Dedifferentiated amniotic fluid mesenchymal stem cell (primary cell): ENCODE data around the gene NUDT9.
"Not testable (repeated sequence)": the region's sequence is repeated elsewhere in the genome, so short reads cannot be mapped to it uniquely, and the experiment has no call there.

Experiments
- DNase-seq: peaks from one replicate; pipeline ENCODE4 v3.0.0-alpha.2; 2016; ENCODE audit errors: extremely low spot score

Gene NUDT9, protein sequence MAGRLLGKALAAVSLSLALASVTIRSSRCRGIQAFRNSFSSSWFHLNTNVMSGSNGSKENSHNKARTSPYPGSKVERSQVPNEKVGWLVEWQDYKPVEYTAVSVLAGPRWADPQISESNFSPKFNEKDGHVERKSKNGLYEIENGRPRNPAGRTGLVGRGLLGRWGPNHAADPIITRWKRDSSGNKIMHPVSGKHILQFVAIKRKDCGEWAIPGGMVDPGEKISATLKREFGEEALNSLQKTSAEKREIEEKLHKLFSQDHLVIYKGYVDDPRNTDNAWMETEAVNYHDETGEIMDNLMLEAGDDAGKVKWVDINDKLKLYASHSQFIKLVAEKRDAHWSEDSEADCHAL

DNA sequence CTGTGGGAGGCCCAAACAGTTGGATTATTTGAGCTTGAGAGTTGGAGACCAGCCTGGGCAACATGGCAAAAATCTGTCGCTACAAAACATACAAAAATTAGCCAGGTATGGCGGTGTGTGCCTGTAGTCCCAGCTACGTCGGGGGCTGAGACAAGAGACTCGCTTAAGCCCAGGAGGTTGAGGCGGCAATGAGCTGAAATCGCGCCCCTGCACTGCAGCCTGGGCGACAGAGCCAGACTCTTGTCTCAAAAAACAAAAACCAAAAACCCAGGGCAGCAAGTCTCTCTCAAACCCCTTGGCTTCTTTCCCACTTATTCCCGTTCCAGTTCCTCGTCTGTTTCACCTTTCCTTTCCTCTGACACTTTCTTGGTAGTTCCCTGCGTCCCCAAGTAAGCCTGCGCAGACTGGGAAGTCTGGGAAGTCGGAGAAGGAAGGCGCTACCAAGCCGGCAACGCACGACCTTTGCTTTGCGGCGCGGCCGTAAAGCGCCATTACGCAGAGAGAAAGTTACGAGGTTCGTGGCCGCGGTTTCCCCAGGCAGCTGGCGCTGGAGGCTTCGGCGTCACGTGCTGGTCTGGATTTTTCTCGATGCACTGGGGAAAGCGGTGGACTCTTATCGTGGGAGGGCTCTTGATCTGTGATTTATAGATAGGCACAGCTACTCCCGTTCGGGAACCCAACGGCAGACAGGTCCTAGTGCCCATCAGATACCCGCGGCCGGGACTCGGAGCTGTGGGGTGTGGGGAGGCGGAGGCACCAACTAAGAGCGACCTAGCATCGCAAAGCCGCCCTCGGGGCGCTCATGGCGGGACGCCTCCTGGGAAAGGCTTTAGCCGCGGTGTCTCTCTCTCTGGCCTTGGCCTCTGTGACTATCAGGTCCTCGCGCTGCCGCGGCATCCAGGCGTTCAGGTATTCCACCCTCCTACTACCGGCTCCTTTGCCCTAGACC, at the start of gene NUDT9:
Gene NUDT9 (plus strand): TSS at position 470 of the 949 bp plus-strand sequence. CDS start 333 bp downstream, at position 803.
- DNase-seq, result peak; percentile 94

DNA sequence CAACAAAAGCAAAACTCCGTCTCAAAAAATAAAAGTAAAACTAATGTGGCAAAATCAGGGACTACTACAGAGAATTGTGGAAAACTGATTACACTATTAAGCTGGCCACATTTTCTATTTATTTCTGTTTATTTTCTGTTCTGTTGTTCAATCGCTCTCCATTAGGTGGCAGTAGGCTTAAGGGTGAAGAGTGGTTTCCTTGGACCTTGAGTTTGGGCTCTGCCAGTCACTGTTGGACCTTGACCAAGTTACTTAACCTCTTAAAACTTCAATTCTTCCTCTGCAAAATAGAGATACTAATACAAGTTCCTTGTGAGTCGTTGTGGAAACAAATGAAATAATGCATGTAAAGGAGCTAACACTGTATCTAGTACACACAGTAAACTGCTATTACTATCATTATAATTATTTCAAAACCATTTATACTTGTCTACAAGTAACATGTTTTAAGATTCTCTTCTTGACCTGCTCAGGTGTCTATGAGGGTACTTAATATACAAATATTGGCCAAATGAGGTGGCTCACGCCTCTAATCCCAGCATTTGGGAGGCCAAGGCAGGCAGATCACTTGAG, 46.6 kb upstream of the NUDT9 start:
- peak; percentile 91 for DNase-seq

DNA sequence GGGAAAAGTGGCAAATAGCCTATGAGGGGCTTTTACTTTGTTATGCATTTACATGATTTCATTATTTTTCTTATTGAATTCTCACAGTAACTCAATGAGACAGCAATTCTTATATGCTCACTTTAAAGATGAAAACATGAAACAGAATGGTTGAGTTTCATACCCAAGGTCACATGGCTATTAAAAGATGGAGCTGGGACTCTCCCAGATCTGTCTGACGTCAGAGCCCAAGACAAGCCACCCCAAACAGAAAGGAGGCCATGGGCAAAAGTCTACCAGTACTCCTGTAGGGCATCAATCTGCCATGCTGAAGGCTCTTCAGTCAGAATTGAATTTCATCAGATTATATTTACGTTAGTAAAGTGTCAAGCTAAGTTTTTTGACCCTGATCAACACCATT, 44.6 kb upstream of the NUDT9 start:
- no peak for DNase-seq

DNA sequence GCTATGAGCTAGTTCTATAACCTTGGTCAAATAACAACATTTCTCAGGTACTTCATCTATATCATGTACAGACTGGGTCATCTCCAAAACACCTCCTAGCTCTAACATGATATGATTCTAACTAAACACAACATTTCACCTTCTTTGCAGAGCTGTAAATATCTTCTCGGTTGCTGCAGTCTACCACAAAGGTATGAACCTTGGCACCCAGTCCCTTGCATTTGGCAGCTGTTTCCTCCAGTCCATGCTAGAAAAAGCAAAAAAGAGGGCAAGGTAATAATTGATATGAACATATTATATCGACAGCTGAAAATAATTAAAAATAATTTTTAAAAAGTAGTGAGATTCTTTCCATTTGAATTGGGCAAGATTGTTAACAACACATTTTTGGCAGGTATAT, 40.3 kb upstream of the NUDT9 start:
- no peak for DNase-seq

DNA sequence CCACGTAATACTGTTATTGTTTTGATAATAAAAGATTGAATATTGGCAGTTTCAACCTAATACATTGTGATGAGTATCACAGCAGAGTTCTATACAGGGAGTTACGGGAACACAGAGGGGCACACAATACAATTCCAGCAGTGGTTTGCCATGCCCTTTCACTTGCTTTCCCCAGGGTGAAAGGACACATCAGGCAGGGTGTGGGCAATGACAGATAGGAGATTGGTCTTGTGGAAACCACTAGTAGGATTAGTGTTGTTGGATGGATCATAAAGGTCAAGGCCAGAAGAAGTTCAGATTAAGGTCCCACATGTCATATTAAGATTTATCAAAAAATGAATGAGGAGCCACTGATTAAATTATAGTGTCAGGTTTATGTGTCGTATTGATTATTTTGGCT, 39.4 kb upstream of the NUDT9 start:
- DNase-seq, result no peak

DNA sequence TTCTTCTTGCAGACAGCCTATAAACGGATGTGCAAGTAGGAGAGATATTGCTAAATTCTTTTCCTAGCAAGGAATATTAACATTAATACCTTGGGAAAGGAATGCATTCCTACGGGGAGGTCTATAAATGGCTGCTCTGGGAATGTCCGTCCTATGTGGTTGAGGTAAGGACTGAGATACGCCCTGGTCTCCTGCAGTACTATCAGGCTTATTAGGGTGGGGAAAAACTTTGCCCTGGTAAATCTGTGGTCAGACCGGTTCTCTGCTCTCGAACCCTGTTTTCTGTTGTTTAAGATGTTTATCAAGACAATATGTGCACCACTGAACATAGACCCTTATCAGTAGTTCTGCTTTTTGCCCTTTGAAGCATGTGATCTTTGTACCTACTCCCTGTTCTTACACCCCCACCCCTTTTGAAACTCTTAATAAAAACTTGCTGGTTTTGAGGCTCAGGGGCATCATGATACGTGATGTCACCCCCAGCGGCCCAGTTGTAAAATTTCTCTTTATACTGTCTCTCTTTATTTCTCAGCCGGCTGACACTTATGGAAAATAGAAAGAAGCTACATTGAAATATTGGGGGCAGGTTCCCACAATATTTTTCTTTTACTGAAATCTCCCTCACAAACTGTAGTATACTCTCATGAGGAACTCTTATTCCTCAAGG, 37.8 kb upstream of the NUDT9 start:
- not testable (repeated sequence) for DNase-seq

DNA sequence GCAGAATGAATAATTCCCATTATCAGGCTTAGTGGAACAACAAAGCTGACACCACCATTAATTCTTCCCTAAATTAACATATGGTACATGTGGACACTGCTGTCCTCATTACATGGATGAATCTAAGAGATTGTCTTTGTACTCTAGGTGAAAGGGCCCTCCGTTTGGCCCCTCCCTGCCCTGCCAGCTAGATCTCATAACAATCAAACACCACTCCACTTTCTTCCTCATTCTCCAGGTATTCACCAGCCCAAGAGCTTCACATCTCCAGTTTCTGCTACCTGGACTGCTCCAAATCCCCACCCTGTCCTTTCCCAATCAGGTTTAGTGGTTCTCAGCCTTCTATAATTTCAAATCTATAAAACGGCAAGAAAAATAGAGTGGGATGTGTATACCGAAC, 35.1 kb upstream of the NUDT9 start:
- no peak for DNase-seq

DNA sequence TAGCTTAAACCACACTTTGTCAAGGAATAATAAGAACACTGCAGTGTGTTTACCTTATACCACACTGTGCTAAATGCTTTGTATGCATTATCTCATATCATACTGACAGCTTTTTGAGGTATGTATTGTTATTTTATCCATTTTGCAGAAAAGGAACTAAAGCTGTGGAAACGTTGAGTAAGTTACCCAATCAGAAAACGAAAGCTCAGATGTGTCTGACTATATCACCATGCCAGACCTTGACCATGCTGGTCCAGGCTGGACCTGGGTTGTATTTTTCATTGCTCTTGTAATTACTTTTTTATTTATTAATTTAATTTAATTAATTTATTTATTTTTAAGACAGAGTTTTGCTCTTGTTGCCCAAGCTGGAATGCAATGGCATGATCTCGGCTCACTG, 33.5 kb upstream of the NUDT9 start:
- DNase-seq, result no peak

DNA sequence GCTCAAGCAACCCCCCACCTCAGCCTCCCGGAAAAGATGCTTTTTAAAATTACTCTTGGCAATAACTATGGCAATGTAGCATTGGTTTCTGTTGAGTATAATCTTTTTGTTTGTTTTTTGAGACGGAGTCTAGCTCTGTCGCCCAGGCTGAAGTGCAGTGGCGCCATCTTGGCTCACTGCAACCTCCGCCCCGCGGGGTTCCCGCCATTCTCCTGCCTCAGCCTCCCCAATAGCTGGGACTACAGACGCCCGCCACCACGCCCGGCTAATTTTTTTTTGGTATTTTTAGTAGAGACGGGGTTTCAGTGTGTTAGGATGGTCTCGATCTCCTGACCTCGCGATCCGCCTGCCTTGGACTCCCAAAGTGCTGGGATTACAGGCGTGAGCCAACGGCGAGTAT, 32.3 kb upstream of the NUDT9 start:
- not testable (repeated sequence) for DNase-seq

DNA sequence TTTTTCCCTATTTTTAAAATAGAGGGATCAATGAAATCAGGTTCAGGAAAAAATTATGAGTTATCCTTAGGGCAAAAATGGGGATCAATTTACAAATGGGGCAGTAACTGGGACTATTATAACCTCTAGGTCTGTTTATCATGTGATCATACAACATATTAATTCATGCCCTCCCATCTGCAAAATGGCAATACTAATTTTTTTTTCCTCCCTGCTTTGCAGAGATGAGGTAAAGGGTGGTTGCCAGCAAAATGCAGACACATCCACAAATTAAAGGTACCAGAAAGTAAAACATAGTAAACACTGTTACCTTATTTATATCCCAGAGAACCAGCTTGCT, 31.9 kb upstream of the NUDT9 start:
- DNase-seq, result no peak

DNA sequence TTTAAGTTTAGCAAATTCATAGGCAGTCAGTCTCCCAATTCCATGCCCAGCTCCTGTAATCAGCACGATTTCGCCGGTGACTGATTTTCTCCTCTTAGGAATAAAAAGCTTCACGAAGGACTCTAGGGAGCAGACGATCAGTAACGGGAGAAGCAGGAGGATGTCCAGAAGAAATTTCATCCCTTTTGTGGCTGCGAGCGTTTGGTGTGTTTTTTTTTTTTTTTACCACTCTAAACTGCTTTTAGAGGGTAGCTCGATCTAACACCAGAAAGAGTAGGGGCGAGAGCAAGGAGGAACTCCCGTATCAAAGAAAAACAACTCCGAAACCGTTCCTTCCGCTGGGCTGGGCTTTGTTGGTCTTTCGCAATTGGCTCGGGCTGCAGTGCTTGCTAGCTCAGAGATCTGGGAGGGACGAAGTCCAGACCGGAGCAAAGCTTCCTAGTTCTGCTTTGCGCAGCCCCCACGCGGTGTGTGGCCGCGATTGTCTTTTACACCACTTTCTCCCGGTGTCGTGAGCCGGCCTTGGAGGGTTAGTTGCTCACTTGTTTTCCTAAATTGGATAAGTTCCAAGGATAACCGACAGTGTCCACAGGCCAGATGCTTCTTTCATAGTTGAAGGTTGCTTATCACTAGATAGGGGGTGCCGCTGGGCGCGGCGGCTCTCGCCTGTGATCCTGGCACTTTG, 31.3 kb upstream of the NUDT9 start, which contains the start of gene HSD17B11:
Gene HSD17B11 (minus strand): TSS at position 298 of the 685 bp plus-strand sequence. CDS start 118 bp downstream, at position 180.
- peak; percentile 90 for DNase-seq

DNA sequence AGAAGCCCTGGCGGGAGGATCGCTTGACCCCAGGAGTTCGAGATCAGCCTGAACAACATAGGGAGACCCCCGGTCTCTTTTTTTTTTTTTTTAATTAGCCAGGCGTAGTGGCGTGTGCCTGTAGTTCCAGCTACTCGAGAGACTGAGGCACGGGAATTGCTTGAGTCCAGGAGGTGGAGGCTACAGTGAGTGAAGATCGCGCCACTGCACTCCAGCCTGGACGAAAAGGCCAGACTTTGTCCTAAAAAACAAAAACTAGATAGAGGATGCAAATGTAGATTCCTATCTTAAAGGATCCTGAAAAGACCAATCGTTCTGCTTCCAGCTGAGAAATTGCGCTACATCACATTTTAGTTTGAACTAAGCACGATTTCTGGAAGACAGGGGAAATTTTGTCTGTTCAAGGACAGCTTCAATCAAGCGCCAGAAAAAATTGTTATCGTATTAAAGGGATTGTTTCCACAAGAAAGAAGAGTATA, 30.8 kb upstream of the NUDT9 start:
- no peak for DNase-seq

DNA sequence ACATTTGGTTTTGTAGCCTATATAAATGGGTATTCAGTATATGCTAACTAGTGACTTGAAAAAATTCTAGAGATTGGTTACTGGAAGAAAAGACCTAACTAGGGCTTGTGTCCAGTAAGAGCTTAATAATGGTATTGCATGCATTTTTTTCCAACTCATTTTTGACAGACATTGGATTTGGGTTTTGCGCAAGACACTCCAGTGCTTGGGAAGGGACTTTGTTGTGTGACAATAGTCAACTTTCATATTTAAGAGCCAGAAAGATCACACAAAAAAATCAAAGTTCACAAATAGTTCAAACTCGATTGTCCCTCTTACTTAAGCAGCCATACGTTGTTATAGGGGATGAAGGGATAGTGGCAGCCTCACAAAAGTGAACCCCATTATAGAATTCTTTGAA, 30.2 kb upstream of the NUDT9 start:
- DNase-seq, result no peak

DNA sequence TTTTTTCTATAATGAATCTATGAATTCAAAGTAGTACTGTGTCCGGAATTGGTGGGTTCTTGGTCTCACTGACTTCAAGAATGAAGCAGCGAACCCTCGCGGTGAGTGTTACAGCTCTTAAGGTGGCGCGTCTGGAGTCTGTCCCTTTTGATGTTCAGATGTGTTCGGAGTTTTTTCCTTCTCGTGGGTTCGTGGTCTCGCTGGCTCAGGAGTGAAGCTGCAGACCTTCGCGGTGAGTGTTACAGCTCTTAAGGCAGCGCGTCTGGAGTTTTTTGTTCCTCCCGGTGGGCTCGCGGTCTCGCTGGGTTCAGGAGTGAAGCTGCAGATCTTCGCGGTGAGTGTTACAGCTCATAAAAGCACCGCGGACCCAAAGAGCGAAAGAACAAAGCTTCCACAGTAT, 27.3 kb upstream of the NUDT9 start:
- not testable (repeated sequence) for DNase-seq

DNA sequence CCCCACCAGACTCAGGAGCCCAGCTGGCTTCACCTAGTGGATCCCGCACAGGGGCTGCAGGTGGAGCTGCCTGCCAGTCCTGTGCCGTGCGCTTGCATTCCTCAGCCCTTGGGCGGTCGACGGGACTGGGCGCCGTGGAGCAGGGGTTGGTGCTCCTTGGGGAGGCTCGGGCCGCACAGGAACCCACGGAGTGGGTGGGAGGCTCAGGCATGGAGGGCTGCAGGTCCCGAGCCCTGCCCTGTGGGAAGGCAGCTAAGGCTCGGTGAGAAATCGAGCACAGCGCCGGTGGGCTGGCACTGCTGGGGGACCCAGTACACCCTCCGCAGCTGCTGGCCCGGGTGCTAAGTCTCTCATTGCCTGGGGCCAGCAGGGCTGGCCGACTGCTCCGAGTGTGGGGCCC, 26.5 kb upstream of the NUDT9 start:
- DNase-seq, result not testable (repeated sequence)

DNA sequence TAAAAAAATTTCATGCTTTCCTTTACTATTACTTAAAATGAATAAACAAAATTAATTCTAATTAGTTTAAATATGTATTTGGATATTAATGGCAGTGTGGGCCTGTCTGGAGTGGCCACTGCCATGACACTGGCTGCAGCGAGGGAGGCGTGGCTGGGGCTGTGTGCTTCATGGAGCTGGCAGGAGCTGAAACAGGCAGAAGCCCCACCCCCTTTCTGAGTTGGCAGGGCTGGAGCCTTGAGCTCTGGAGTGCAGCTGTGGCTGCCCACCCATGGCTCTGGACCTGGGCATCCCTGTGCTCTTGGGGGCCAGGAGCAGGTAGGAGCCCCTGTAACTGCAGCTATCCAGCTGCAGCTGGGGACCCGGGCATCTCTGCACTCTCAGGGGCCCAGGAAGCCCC, 23.2 kb upstream of the NUDT9 start:
- no peak for DNase-seq

DNA sequence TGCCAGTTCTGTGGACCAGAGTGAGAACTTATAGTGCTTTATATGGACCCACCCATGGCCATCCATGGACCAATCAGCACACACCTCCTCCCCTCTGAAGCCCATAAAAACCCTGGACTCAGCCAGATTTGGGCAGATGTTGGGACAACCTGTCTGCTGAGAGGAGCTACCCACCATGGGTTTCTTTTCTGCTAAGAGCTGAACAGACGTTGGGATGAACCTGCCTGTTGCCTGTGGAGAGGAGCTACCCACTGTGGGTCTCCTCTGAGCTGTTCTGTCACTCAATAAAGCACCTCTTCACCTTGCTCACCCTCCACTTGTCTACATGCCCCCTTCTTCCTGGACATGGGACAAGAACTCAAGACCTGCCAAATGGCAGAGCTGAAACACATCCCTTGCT, 22.4 kb upstream of the NUDT9 start:
- no peak for DNase-seq

DNA sequence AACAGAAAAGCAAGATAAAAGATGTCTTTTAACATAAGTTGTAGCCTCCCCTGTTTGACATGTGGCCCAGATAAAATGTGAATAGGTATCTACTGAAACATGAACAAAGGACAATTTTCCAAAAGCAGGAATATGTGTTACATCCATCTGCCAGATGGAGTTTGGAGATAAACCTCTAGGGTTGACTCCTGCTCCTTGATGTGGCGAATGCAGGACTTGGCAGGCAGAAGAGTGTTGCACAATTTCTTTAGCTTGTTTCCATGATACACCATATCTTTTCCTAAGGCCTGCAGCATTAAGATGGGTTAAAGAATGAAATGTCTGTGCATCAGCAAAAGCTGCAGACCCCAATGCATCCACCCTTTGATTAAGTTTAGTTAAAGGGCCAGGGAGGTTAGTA, 18.6 kb upstream of the NUDT9 start:
- DNase-seq, result not testable (repeated sequence)

DNA sequence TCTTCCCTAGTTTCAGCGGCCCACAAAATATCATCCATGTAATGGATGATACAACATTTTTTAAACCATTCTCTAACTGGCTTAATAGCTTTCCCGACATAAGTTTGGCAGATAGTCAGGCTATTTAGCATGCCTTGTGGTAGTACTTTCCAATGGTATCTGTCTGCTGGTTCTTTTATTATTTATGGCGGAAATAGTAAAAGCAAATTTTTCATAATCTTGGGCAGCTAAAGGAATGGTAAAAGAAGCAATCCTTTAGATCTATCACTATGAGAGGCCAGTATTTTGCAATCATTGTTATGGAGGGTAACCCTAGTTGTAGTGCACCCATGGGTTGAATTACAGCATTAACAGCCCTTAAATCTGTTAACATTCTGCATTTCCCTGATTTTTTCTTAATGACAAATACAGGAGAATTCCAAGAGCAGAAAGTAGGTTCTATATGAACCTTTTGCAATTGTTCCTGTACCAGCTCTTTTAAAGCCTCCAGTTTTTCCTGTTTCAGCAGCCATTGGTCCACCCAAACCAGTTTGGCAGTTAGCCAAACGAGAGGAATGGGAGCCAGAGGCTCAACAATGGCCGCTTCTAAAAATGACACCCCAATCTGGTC, 17.1 kb upstream of the NUDT9 start:
- no peak for DNase-seq

DNA sequence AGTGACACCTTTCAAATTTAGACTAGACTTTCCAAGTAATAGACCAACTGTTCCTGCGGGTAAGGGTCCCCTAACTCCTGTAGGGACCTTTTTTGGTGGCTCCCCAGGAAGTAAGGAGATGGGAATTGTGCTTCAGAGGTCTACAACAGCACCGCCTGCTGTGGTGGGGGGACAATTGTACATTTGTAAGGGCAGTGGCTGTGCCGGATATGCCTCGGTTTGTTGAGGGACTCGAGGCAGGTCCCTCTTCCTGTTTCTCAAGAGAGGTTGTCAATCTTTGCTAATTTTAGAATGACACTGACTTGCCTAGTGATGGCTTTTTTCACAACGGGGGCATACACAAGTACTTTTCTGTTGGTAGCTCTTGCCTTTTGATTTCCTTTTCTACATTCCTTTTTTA, 15.9 kb upstream of the NUDT9 start:
- no peak for DNase-seq

DNA sequence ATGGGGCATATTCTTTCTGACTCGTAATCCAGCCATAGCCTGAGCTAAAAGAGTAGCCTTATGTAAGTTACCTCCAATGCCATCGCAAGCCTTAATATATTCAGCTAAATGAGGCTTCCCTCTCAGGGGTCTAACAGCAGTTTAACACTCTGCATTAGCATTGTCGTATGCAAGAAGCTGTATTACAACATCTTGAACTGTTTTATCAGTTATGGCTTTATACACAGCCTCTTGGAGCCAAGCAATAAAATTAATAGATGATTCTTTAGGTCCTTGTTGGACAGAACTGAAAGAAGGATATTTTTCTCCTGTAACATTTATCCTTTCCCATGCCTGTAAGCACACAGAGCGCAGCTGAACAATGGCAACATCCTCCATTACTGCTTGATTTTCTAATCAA, 15.5 kb upstream of the NUDT9 start:
- DNase-seq, result not testable (repeated sequence)
